PC-9 (cell line): ENCODE measurements around the gene RNF169. TPM values are rescaled to one million over a fixed set of nuclear protein-coding genes. Genes with fewer than 3 reads are reported as not detected.

Experiments
- BruUV-seq: library from RNA; stranded (reverse); fragments of 400-500 nt; replicated peaks from 2 replicates; lab custom pipeline; 2021; lab: Mats Ljungman, UMichigan
- CTCF ChIA-PET: fragments of 300-600 bp; sonication (Branson Sonifier 250); formaldehyde crosslinking; loops from one replicate; lab custom pipeline; 2022; ENCODE audit warnings: antibody characterized with exemption; lab: Charles Lee
- POLR2A ChIA-PET: fragments of 300-600 bp; sonication (Branson Sonifier 250); formaldehyde crosslinking; loops from one replicate; lab custom pipeline; 2022; ENCODE audit warnings: antibody characterized with exemption; ENCODE audit not compliant: unreplicated experiment; lab: Charles Lee
- DNase-seq, 2 experiments: peaks; one replicate each; pipeline versions ENCODE4 v3.0.0 to v3.0.0-alpha.2; 2015 to 2022; ENCODE audit warnings: mixed read lengths in 1 of 2
- H2AFZ ChIP-seq: fragments of 200-600 bp; sonication (generic); 2 replicates; pipeline ENCODE4 v1.8.1; 2017; ENCODE audit warnings: antibody characterized with exemption
- H3F3A ChIP-seq: fragments of 200-600 bp; sonication (generic); 2 replicates; pipeline ENCODE4 v1.8.1; 2017; ENCODE audit warnings: antibody characterized with exemption, mild to moderate bottlenecking, low read depth; ENCODE audit not compliant: insufficient read depth
- H3K27ac ChIP-seq: fragments of 200-600 bp; sonication (generic); 2 replicates; pipeline ENCODE4 v1.6.1; 2016; ENCODE audit warnings: mixed run types
- H3K27me3 ChIP-seq: fragments of 200-600 bp; sonication (generic); 2 replicates; pipeline ENCODE4 v1.6.1; 2016; ENCODE audit warnings: low read depth, mixed run types; ENCODE audit not compliant: insufficient read depth
- H3K36me3 ChIP-seq: fragments of 200-600 bp; sonication (generic); 2 replicates; pipeline ENCODE4 v1.6.1; 2016; ENCODE audit warnings: low read depth, mixed run types
- H3K4me1 ChIP-seq: fragments of 200-600 bp; sonication (generic); replicated peaks from 2 replicates; pipeline ENCODE4 v1.6.1; 2016; ENCODE audit warnings: mixed run types; ENCODE audit not compliant: insufficient read depth
- H3K4me2 ChIP-seq: fragments of 200-600 bp; sonication (generic); 2 replicates; pipeline ENCODE4 v1.6.1; 2017; ENCODE audit warnings: mixed run types
- H3K4me3 ChIP-seq: fragments of 200-600 bp; sonication (generic); 2 replicates; pipeline ENCODE4 v1.6.1; 2016; ENCODE audit warnings: mixed run types
- H3K79me2 ChIP-seq: fragments of 200-600 bp; sonication (generic); 2 replicates; pipeline ENCODE4 v1.6.1; 2017; ENCODE audit warnings: low read depth, mixed run types
- H3K9me2 ChIP-seq: fragments of 200-600 bp; sonication (generic); 2 replicates; pipeline ENCODE4 v1.8.1; 2017; ENCODE audit warnings: mild to moderate bottlenecking; ENCODE audit not compliant: insufficient read depth
- H3K9me3 ChIP-seq: fragments of 200-600 bp; sonication (generic); 2 replicates; pipeline ENCODE4 v1.8.1; 2016; ENCODE audit warnings: low read depth; ENCODE audit not compliant: insufficient read depth
- H4K20me1 ChIP-seq: fragments of 200-600 bp; sonication (generic); 2 replicates; pipeline ENCODE4 v1.8.1; 2017; ENCODE audit not compliant: insufficient read depth
- EZH2 ChIP-seq: fragments of 200-600 bp; sonication (generic); IDR thresholded peaks from 2 replicates; pipeline ENCODE4 v1.8.0; 2017; ENCODE audit warnings: antibody characterized with exemption, low read depth
- intact Hi-C: fragments of 100-400 bp; cut with micrococcal nuclease; formaldehyde crosslinking; loops from one replicate; pipeline ENCODE4 v1.10.0; 2022; ENCODE audit not compliant: unreplicated experiment
- total RNA-seq: library from RNA; stranded (reverse); gene quantifications from 2 replicates; pipeline ENCODE4 v1.2.3, GENCODE V29; 2021
- TF ChIP-seq, protein P1 (sequence below): fragments of 200-600 bp; sonication (generic); conservative IDR thresholded peaks from 2 replicates; pipeline ENCODE4 v1.6.1; 2017; ENCODE audit warnings: mixed run types, antibody characterized with exemption, mild to moderate bottlenecking, moderate library complexity

Gene RNF169
- total RNA-seq, 1 experiment from 2014 or later = 36.5 TPM

DNA sequence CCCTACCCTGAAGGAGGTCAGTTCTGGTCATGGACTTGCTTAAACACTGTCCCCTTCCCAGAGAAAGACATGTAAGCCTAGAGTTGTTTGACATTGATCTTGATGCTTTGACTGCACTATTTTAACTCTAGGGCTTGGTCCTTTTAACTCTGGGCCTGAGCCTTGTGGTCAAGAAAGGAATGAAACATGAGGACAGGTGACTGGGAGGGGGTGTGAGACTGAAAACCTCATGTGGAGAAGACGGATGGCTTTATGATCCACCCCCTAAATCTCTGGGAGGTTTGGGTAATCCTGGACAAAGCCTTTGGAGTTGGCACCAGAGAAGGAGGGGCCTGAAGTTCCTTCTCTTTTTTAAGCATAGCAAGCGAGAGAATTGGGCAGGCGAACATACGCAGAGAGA is 35.0 kb upstream of the RNF169 start:
- H3K4me2 ChIP-seq = no peak overlapping the region
- no peaks in the 10 kb centered on the region for H3K27me3 ChIP-seq
- no peaks in the 10 kb centered on the region for H3K36me3 ChIP-seq
- no peak overlapping the region for H2AFZ ChIP-seq
- H3F3A ChIP-seq = no peaks in the 10 kb centered on the region
- TF ChIP-seq, protein P1, sequence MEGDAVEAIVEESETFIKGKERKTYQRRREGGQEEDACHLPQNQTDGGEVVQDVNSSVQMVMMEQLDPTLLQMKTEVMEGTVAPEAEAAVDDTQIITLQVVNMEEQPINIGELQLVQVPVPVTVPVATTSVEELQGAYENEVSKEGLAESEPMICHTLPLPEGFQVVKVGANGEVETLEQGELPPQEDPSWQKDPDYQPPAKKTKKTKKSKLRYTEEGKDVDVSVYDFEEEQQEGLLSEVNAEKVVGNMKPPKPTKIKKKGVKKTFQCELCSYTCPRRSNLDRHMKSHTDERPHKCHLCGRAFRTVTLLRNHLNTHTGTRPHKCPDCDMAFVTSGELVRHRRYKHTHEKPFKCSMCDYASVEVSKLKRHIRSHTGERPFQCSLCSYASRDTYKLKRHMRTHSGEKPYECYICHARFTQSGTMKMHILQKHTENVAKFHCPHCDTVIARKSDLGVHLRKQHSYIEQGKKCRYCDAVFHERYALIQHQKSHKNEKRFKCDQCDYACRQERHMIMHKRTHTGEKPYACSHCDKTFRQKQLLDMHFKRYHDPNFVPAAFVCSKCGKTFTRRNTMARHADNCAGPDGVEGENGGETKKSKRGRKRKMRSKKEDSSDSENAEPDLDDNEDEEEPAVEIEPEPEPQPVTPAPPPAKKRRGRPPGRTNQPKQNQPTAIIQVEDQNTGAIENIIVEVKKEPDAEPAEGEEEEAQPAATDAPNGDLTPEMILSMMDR = no peak
- no peak for TF ChIP-seq EZH2
- intact Hi-C loops = no loop called here
- H3K4me3 ChIP-seq = no peak overlapping the region
- POLR2A ChIA-PET = no interaction called here
- no peak for DNase-seq
- H3K4me1 ChIP-seq = no peaks in the 10 kb centered on the region
- H3K9me2 ChIP-seq = no peaks in the 10 kb centered on the region
- no peaks in the 10 kb centered on the region for H4K20me1 ChIP-seq
- H3K9me3 ChIP-seq = no peaks in the 10 kb centered on the region
- BruUV-seq = no TSS peak
- CTCF ChIA-PET = no interaction called here
- H3K79me2 ChIP-seq = no peaks in the 10 kb centered on the region
- no peak overlapping the region for H3K27ac ChIP-seq

GRCh38 chr11:74714904-74715303 is 33.7 kb upstream of the RNF169 start:
- TF ChIP-seq EZH2 = no peak
- TF ChIP-seq, protein P1 = no peak
- no peak overlapping the region for H2AFZ ChIP-seq
- no peak overlapping the region for H3K27ac ChIP-seq
- intact Hi-C loops = no loop called here
- H3K79me2 ChIP-seq = no peaks in the 10 kb centered on the region
- H3K4me2 ChIP-seq = no peak overlapping the region
- H3K9me2 ChIP-seq = no peaks in the 10 kb centered on the region
- no TSS peak for BruUV-seq
- DNase-seq = no peak
- CTCF ChIA-PET = no interaction called here
- POLR2A ChIA-PET = no interaction called here
- H3K36me3 ChIP-seq = no peaks in the 10 kb centered on the region
- no peaks in the 10 kb centered on the region for H3F3A ChIP-seq
- H3K4me3 ChIP-seq = no peak overlapping the region
- H4K20me1 ChIP-seq = no peaks in the 10 kb centered on the region
- H3K27me3 ChIP-seq = no peaks in the 10 kb centered on the region
- no peaks in the 10 kb centered on the region for H3K4me1 ChIP-seq
- no peaks in the 10 kb centered on the region for H3K9me3 ChIP-seq

- H3K79me2 ChIP-seq = no peaks in the 10 kb centered on the region
- H3K36me3 ChIP-seq = no peaks in the 10 kb centered on the region
- no peak overlapping the region for H3K4me3 ChIP-seq
- H2AFZ ChIP-seq = no peak overlapping the region
- H3K9me3 ChIP-seq = no peaks in the 10 kb centered on the region
- ChIA-PET POLR2A (no interaction called here), CTCF (no interaction called here)
- H3K4me2 ChIP-seq = no peak overlapping the region
- BruUV-seq = no TSS peak
- H3K4me1 ChIP-seq = no peaks in the 10 kb centered on the region
- H3K9me2 ChIP-seq = no peaks in the 10 kb centered on the region
- no peaks in the 10 kb centered on the region for H4K20me1 ChIP-seq
- no peaks in the 10 kb centered on the region for H3F3A ChIP-seq
- no peaks in the 10 kb centered on the region for H3K27me3 ChIP-seq
- no peak for DNase-seq
- intact Hi-C loops = no loop called here
- no peak for TF ChIP-seq EZH2
- TF ChIP-seq, protein P1 = no peak
- H3K27ac ChIP-seq = no peak overlapping the region
Observed at GRCh38 chr11:74717221-74717969, 31.3 kb upstream of the RNF169 start.
